HCT116 (cell line): ENCODE data around the gene ACP5. TPM values are rescaled to one million over a fixed set of nuclear protein-coding genes. Genes with fewer than 3 reads are reported as not detected.

Experiments used
- ATAC-seq: fragments of 200-7000 bp; cut with Tn5 transposase; 2 replicates; pipeline ENCODE4 v1.9.1; 2020; ENCODE audit warnings: mild to moderate bottlenecking, moderate library complexity
- BruUV-seq: library from RNA; stranded (reverse); fragments of 400-500 nt; replicated peaks from 2 replicates; lab custom pipeline; 2021; lab: Mats Ljungman, UMichigan
- CTCF ChIA-PET: fragments of 300-600 bp; sonication (Branson Sonifier 250); formaldehyde crosslinking; loops from one replicate; lab custom pipeline; 2021; ENCODE audit warnings: antibody characterized with exemption; lab: Charles Lee
- POLR2A ChIA-PET: fragments of 300-600, 350-600 bp; sonication (Branson Sonifier 250); formaldehyde crosslinking; loops from one replicate; lab custom pipeline; 2021; ENCODE audit warnings: antibody characterized with exemption; lab: Charles Lee
- RAD21 ChIA-PET, 2 experiments: fragments of 300-600 bp; sonication (Branson Sonifier 250); formaldehyde crosslinking; loops; one replicate each; lab custom pipeline; 2023; ENCODE audit warnings: low total read pairs in 2 of 2; ENCODE audit not compliant: uncharacterized antibody in 2 of 2, unreplicated experiment in 2 of 2, low non-redundant PET in 1 of 2; lab: Charles Lee
- DNase-seq: peaks from one replicate; pipeline ENCODE4 v3.0.0-alpha.2; 2010; ENCODE audit warnings: low read depth, low spot score
- H2AFZ ChIP-seq: fragments of 200-600 bp; shearing (Covaris generic), sonication (generic); 2 replicates; pipeline ENCODE4 v1.6.1; 2017; ENCODE audit warnings: low read depth, mixed run types, mixed read lengths, antibody characterized with exemption, low read length; ENCODE audit not compliant: poor library complexity, severe bottlenecking
- H3K27ac ChIP-seq: 2 replicates; pipeline ENCODE4 v1.5.1; 2012; ENCODE audit warnings: low read depth, low read length
- H3K27me3 ChIP-seq: fragments of 200-600 bp; sonication (generic); 2 replicates; pipeline ENCODE4 v1.6.1; 2016; ENCODE audit warnings: mixed run types, low read length, mixed read lengths; ENCODE audit not compliant: insufficient read depth
- H3K36me3 ChIP-seq, 2 experiments: fragments of 200-500 bp in 1 of 2; fragments of 200-600 bp in 1 of 2; sonication (Bioruptor generic) in 1 of 2; sonication (generic) in 1 of 2; 2 replicates each; pipeline versions ENCODE4 v1.5.1 to v1.6.1; 2014 to 2016; ENCODE audit warnings: low read length in 2 of 2, inconsistent platforms in 1 of 2, mixed read lengths in 1 of 2, mixed run types in 1 of 2; ENCODE audit not compliant: insufficient read depth in 2 of 2, control insufficient read depth in 1 of 2
- H3K4me1 ChIP-seq, 2 experiments: fragments of 200-600 bp in 1 of 2; sonication (generic) in 1 of 2; 2 replicates each; pipeline versions ENCODE4 v1.5.1 to v1.6.1; 2012 to 2017; ENCODE audit warnings: low read length in 2 of 2, inconsistent platforms in 1 of 2, mild to moderate bottlenecking in 1 of 2, mixed read lengths in 1 of 2, mixed run types in 1 of 2, moderate library complexity in 1 of 2; ENCODE audit not compliant: insufficient read depth in 2 of 2, control insufficient read depth in 1 of 2
- H3K4me2 ChIP-seq: fragments of 200-600 bp; sonication (generic); 2 replicates; pipeline ENCODE4 v1.6.1; 2017; ENCODE audit warnings: mixed run types, low read length, mixed read lengths
- H3K4me3 ChIP-seq, 2 experiments: fragments of 200-600 bp in 1 of 2; sonication (generic) in 1 of 2; replicated peaks in 1 of 2; 2 replicates each; pipeline ENCODE4 v1.5.1; 2011 to 2016; ENCODE audit warnings: low read length in 2 of 2, control low read depth in 1 of 2, low read depth in 1 of 2, mild to moderate bottlenecking in 1 of 2, mixed read lengths in 1 of 2, mixed run types in 1 of 2
- H3K79me2 ChIP-seq: fragments of 200-600 bp; sonication (generic); 2 replicates; pipeline ENCODE4 v1.6.1; 2017; ENCODE audit warnings: mild to moderate bottlenecking, mixed run types, low read length, moderate library complexity, mixed read lengths; ENCODE audit not compliant: insufficient read depth
- H3K9ac ChIP-seq: fragments of 200-600 bp; sonication (generic); 2 replicates; pipeline ENCODE4 v1.6.1; 2016; ENCODE audit warnings: low read length, mixed read lengths
- H3K9me2 ChIP-seq: fragments of 200-600 bp; sonication (generic), shearing (Covaris generic); 2 replicates; pipeline ENCODE4 v1.6.1; 2017; ENCODE audit warnings: mixed run types, mild to moderate bottlenecking, moderate library complexity; ENCODE audit not compliant: insufficient read depth
- H3K9me3 ChIP-seq, 2 experiments: fragments of 200-500 bp in 1 of 2; fragments of 200-600 bp in 1 of 2; sonication (Bioruptor generic) in 1 of 2; sonication (generic) in 1 of 2; 2 replicates each; pipeline ENCODE4 v1.6.1; 2014 to 2017; ENCODE audit warnings: low read length in 2 of 2, mixed read lengths in 2 of 2, inconsistent platforms in 1 of 2, low read depth in 1 of 2, mild to moderate bottlenecking in 1 of 2, mixed run types in 1 of 2, moderate library complexity in 1 of 2; ENCODE audit not compliant: control insufficient read depth in 1 of 2, insufficient read depth in 1 of 2
- H4K20me1 ChIP-seq: fragments of 200-600 bp; sonication (generic), shearing (Covaris generic); 2 replicates; pipeline ENCODE4 v1.6.1; 2017; ENCODE audit warnings: mixed run types, mild to moderate bottlenecking, moderate library complexity; ENCODE audit not compliant: insufficient read depth
- CBX3 ChIP-seq: IDR thresholded peaks from 2 replicates; pipeline ENCODE4 v1.6.1; 2012; ENCODE audit warnings: low read depth
- CEBPB ChIP-seq: IDR thresholded peaks from 2 replicates; pipeline ENCODE4 v1.6.1; 2012; ENCODE audit warnings: low read depth
- EGR1 ChIP-seq: IDR thresholded peaks from 2 replicates; pipeline ENCODE4 v1.6.1; 2012; ENCODE audit warnings: low read depth
- EZH2phosphoT487 ChIP-seq: fragments of 200-600 bp; IDR thresholded peaks from 2 replicates; pipeline ENCODE4 v1.6.1; 2018; ENCODE audit warnings: antibody characterized with exemption, borderline replicate concordance
- FOSL1 ChIP-seq: IDR thresholded peaks from 2 replicates; pipeline ENCODE4 v1.6.1; 2012; ENCODE audit warnings: low read depth
- JUND ChIP-seq: IDR thresholded peaks from 2 replicates; pipeline ENCODE4 v1.6.1; 2012
- POLR2A ChIP-seq: IDR thresholded peaks from 2 replicates; pipeline ENCODE4 v1.7.0; 2011; ENCODE audit warnings: borderline replicate concordance; ENCODE audit not compliant: insufficient read depth, insufficient read length; ENCODE audit errors: extremely low read depth
- POLR2AphosphoS5 ChIP-seq: IDR thresholded peaks from 2 replicates; pipeline ENCODE4 v1.6.1; 2011; ENCODE audit warnings: mild to moderate bottlenecking, low read depth, low read length, moderate library complexity
- SIN3A ChIP-seq: IDR thresholded peaks from 2 replicates; pipeline ENCODE4 v1.6.1; 2012; ENCODE audit warnings: low read depth
- SP1 ChIP-seq: IDR thresholded peaks from 2 replicates; pipeline ENCODE4 v1.6.1; 2012; ENCODE audit warnings: low read depth
- SRF ChIP-seq: IDR thresholded peaks from 2 replicates; pipeline ENCODE4 v1.6.1; 2012; ENCODE audit warnings: low read depth
- TCF7L2 ChIP-seq: IDR thresholded peaks from 2 replicates; pipeline ENCODE4 v1.7.0; 2011; ENCODE audit warnings: borderline replicate concordance, inconsistent platforms; ENCODE audit not compliant: insufficient read depth, insufficient read length; ENCODE audit errors: extremely low read depth
- ZFX ChIP-seq: fragments of 450-650 bp; IDR thresholded peaks from 2 replicates; pipeline ENCODE4 v1.6.1; 2017
- ZNF274 ChIP-seq: fragments of 200-500 bp; sonication (Bioruptor generic); IDR thresholded peaks from 2 replicates; pipeline ENCODE4 v1.6.1; 2014; ENCODE audit warnings: mild to moderate bottlenecking, low read depth, low read length, inconsistent platforms
- intact Hi-C: fragments of 100-400 bp; cut with micrococcal nuclease; formaldehyde crosslinking; loops from 2 replicates; pipeline ENCODE4 v1.10.0; 2022
- total RNA-seq: library from RNA; stranded (reverse); gene quantifications from one replicate; pipeline ENCODE4 v1.2.1, GENCODE V29; 2021; ENCODE audit not compliant: unreplicated experiment
- TF ChIP-seq, protein P1 (sequence below): IDR thresholded peaks from 2 replicates; pipeline ENCODE4 v1.6.1; 2012; ENCODE audit warnings: low read depth
- TF ChIP-seq, protein P2 (sequence below): IDR thresholded peaks from 2 replicates; pipeline ENCODE4 v1.6.1; 2012
- TF ChIP-seq, protein P3 (sequence below): IDR thresholded peaks from 2 replicates; pipeline ENCODE4 v1.6.1; 2012

ACP5 gene
- total RNA-seq, 1 experiment from 2014 or later = 1.2 TPM

DNA sequence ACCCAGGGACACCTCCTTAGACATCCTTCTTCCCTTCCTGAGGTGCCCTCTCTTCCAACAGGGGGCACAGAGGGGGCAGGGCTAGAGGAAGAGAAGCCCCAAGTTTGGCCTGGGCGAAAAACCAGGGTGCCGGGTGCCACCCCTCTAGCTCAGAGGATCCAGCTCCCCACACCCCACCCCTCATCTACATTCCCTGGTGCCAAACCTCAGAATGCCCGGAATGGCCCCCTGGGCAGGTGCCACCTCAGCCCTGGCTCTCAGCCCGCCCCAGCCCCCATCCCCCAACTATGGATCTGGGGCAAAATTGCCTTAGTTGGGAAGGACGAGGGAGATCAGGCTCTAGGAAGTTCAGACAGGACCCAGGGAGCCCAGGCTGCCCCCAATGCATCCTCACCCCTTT lies 36.8 kb downstream of the ACP5 start:
- ATAC-seq = no peak
- POLR2A ChIA-PET = no interaction called here

DNA sequence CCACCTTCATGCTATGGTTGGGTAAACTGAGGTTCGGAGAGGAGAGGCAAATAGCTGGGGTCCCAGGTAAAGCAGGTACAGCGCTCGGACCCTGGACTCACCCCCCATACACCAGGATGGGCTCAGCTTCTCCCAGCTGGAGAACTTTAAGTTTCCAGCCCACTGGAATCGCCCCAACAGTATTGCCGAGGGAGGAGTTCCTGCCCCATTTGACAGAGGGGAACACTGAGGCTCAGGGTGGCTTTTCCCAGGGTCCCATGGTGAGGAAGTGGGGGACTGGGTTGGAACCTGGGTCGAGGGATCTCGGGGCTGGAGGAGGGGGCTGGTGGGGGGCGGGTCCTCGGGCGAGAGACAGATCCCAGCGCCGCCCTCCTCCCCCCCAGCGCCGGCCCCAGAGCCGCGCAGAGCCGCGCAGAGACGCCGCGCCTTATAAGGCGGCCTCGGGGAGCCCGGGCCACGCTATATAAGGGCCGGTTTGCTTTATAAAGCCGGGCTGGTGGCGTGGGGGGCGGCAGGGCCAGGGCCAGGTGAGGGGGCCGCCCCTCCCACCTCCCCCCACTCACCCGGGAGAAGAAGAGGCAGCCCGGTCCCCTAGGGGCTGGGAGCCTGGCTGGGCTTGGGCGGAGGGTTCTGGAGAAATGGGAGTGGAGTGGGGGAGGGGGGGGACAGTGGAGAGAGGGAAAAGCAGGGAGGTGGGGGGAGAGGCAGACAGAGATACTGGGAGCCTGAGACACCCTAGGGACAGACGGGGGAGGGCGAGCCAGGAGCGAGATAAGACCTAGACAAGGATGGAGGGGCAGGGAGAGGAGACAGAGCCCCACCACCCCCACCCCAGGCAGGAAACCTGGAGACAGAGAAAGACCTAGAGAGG lies 37.7 kb downstream of the ACP5 start:
- H3K27me3 ChIP-seq = no peaks in the 10 kb centered on the region
- no peak for ATAC-seq
- TF ChIP-seq CBX3 (no peak), FOSL1 (no peak), TCF7L2 (no peak), SRF (no peak), EZH2phosphoT487 (no peak), CEBPB (no peak), SIN3A (no peak), POLR2A (no peak), JUND (no peak), POLR2AphosphoS5 (no peak), ZNF274 (no peak), ZFX (no peak)
- TF ChIP-seq, protein P1, sequence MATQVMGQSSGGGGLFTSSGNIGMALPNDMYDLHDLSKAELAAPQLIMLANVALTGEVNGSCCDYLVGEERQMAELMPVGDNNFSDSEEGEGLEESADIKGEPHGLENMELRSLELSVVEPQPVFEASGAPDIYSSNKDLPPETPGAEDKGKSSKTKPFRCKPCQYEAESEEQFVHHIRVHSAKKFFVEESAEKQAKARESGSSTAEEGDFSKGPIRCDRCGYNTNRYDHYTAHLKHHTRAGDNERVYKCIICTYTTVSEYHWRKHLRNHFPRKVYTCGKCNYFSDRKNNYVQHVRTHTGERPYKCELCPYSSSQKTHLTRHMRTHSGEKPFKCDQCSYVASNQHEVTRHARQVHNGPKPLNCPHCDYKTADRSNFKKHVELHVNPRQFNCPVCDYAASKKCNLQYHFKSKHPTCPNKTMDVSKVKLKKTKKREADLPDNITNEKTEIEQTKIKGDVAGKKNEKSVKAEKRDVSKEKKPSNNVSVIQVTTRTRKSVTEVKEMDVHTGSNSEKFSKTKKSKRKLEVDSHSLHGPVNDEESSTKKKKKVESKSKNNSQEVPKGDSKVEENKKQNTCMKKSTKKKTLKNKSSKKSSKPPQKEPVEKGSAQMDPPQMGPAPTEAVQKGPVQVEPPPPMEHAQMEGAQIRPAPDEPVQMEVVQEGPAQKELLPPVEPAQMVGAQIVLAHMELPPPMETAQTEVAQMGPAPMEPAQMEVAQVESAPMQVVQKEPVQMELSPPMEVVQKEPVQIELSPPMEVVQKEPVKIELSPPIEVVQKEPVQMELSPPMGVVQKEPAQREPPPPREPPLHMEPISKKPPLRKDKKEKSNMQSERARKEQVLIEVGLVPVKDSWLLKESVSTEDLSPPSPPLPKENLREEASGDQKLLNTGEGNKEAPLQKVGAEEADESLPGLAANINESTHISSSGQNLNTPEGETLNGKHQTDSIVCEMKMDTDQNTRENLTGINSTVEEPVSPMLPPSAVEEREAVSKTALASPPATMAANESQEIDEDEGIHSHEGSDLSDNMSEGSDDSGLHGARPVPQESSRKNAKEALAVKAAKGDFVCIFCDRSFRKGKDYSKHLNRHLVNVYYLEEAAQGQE = no peak
- TF ChIP-seq, protein P2, sequence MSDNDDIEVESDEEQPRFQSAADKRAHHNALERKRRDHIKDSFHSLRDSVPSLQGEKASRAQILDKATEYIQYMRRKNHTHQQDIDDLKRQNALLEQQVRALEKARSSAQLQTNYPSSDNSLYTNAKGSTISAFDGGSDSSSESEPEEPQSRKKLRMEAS = no peak
- H3K4me1 ChIP-seq = peaks cover 7 to 19% of the 10 kb centered on the region in 2 experiments
- no TSS peak for BruUV-seq
- no peak overlapping the region for H2AFZ ChIP-seq
- no peak overlapping the region for H3K27ac ChIP-seq
- no peak overlapping the region for H3K4me3 ChIP-seq
- CTCF ChIA-PET = no interaction called here
- no peak for DNase-seq
- intact Hi-C loops = no loop called here
- no peak overlapping the region for H3K4me2 ChIP-seq
- POLR2A ChIA-PET = no interaction called here
- H3K9ac ChIP-seq = no peak overlapping the region
- H4K20me1 ChIP-seq = no peaks in the 10 kb centered on the region
- no peaks in the 10 kb centered on the region for H3K9me2 ChIP-seq
- RAD21 ChIA-PET = no interaction called here
- H3K9me3 ChIP-seq = no peaks in the 10 kb centered on the region
- no peaks in the 10 kb centered on the region for H3K79me2 ChIP-seq
- no peaks in the 10 kb centered on the region for H3K36me3 ChIP-seq

More for the DNA sequence above, 36.8 kb downstream of the ACP5 start:
- no peak overlapping the region for H3K4me2 ChIP-seq
- H3K9me2 ChIP-seq = no peaks in the 10 kb centered on the region
- RAD21 ChIA-PET = no interaction called here
- DNase-seq = no peak
- H3K27me3 ChIP-seq = no peaks in the 10 kb centered on the region
- no peak overlapping the region for H3K9ac ChIP-seq
- H3K79me2 ChIP-seq = no peaks in the 10 kb centered on the region
- no peaks in the 10 kb centered on the region for H4K20me1 ChIP-seq
- H3K27ac ChIP-seq = no peak overlapping the region
- CTCF ChIA-PET = no interaction called here
- H3K4me1 ChIP-seq = peaks cover 4 to 16% of the 10 kb centered on the region in 2 experiments
- H2AFZ ChIP-seq = no peak overlapping the region
- no peaks in the 10 kb centered on the region for H3K36me3 ChIP-seq
- no TSS peak for BruUV-seq
- no peaks in the 10 kb centered on the region for H3K9me3 ChIP-seq
- no peak for TF ChIP-seq EGR1
- no peak for TF ChIP-seq ZFX
- no peak for TF ChIP-seq EZH2phosphoT487
- TF ChIP-seq, protein P3, sequence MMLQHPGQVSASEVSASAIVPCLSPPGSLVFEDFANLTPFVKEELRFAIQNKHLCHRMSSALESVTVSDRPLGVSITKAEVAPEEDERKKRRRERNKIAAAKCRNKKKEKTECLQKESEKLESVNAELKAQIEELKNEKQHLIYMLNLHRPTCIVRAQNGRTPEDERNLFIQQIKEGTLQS = no peak
- no peak for TF ChIP-seq SP1
- TF ChIP-seq, all 23 proteins: peak for 0
- intact Hi-C loops = no loop called here
- no peak overlapping the region for H3K4me3 ChIP-seq
